K562 (cell line): ENCODE measurements around the gene DEFB116. TPM values are rescaled to one million over a fixed set of nuclear protein-coding genes. Genes with fewer than 3 reads are reported as not detected.

Source experiments
- ATAC-seq: fragments of 200-7000 bp; cut with Tn5 transposase; 3 replicates; pipeline ENCODE4 v1.9.1; 2020; ENCODE audit warnings: moderate library complexity
- BruUV-seq: library from RNA; stranded (reverse); fragments of 400-500 nt; replicated peaks from 2 replicates; lab custom pipeline; 2021; lab: Mats Ljungman, UMichigan
- CTCF ChIA-PET: fragments of 300-600 bp; formaldehyde crosslinking; extraction: SDS; loops from one replicate; lab custom pipeline; 2021; ENCODE audit warnings: low intra/inter-chr PET ratio; lab: Yijun Ruan, JAX
- POLR2A ChIA-PET: fragments of 300-600, 350-650 bp; sonication (Branson Sonifier 250); formaldehyde crosslinking; extraction: SDS; loops from one replicate; lab custom pipeline; 2021; ENCODE audit warnings: antibody characterized with exemption, inconsistent platforms; lab: Yijun Ruan, JAX
- DNase-seq, 4 experiments: peaks; one replicate each; pipeline versions ENCODE4 v3.0.0 to v3.0.0-alpha.2; 2011 to 2018; ENCODE audit warnings: low spot score in 3 of 4, mixed read lengths in 3 of 4; ENCODE audit errors: extremely low read depth in 1 of 4
- FAIRE-seq: peaks from 2 replicates; lab custom pipeline; 2011; peaks lifted over from hg19 to GRCh38; lab: Jason Lieb, UNC
- H2AFZ ChIP-seq: 2 replicates; pipeline ENCODE4 v1.6.0; 2011; ENCODE audit warnings: low read depth, low read length, control low read depth, inconsistent platforms
- H3K27ac ChIP-seq: fragments of 200-600 bp; 3 replicates; pipeline ENCODE4 v1.8.0; 2011; ENCODE audit warnings: low read depth, mild to moderate bottlenecking, control low read depth, inconsistent platforms, low read length, moderate library complexity, mixed read lengths; ENCODE audit errors: extremely low read depth
- H3K27me3 ChIP-seq, 2 experiments: fragments of 300-600 bp in 1 of 2; 2 replicates in 1 of 2; 3 replicates in 1 of 2; pipeline versions ENCODE4 v1.6.0 to v1.8.0; 2011; ENCODE audit warnings: inconsistent platforms in 2 of 2, low read length in 2 of 2, mild to moderate bottlenecking in 1 of 2, mixed read lengths in 1 of 2, moderate library complexity in 1 of 2; ENCODE audit not compliant: control insufficient read depth in 2 of 2, insufficient read depth in 2 of 2
- H3K36me3 ChIP-seq: fragments of 300-600 bp; 3 replicates; pipeline ENCODE4 v1.8.0; 2011; ENCODE audit warnings: mild to moderate bottlenecking, low read length, inconsistent platforms; ENCODE audit not compliant: control insufficient read depth, insufficient read depth
- H3K4me1 ChIP-seq, 2 experiments: fragments of 200-600 bp in 1 of 2; replicated peaks in 1 of 2; 2 replicates in 1 of 2; 3 replicates in 1 of 2; pipeline versions ENCODE4 v1.5.1 to v1.8.0; 2011; ENCODE audit warnings: inconsistent platforms in 2 of 2, low read length in 2 of 2, mild to moderate bottlenecking in 1 of 2, mixed read lengths in 1 of 2, moderate library complexity in 1 of 2; ENCODE audit not compliant: control insufficient read depth in 2 of 2, insufficient read depth in 2 of 2
- H3K4me2 ChIP-seq: 2 replicates; pipeline ENCODE4 v1.6.1; 2011; ENCODE audit warnings: low read length, control low read depth, inconsistent platforms, mixed read lengths; ENCODE audit not compliant: insufficient read depth
- H3K4me3 ChIP-seq: fragments of 200-600 bp; sonication (generic), shearing (Covaris generic); 2 replicates; pipeline ENCODE4 v1.5.1; 2016; ENCODE audit warnings: control low read depth, inconsistent platforms
- H3K79me2 ChIP-seq: fragments of 200-600 bp; 3 replicates; pipeline ENCODE4 v1.8.0; 2011; ENCODE audit warnings: low read length, inconsistent platforms; ENCODE audit not compliant: control insufficient read depth, insufficient read depth
- H3K9ac ChIP-seq, 2 experiments: 2 replicates each; pipeline versions ENCODE4 v1.6.0 to v1.6.1; 2011; ENCODE audit warnings: low read depth in 2 of 2, low read length in 2 of 2, control low read depth in 1 of 2, inconsistent platforms in 1 of 2, mild to moderate bottlenecking in 1 of 2, mixed read lengths in 1 of 2; ENCODE audit not compliant: insufficient read depth in 1 of 2
- H3K9me1 ChIP-seq: one replicate; pipeline ENCODE4 v1.6.0; 2011; ENCODE audit warnings: inconsistent platforms, mild to moderate bottlenecking, low read length, moderate library complexity; ENCODE audit not compliant: control insufficient read depth, insufficient read depth
- H3K9me3 ChIP-seq: replicated peaks from 2 replicates; pipeline ENCODE4 v1.5.1; 2011; ENCODE audit warnings: low read depth, low read length, inconsistent platforms; ENCODE audit not compliant: control insufficient read depth, insufficient read depth
- H4K20me1 ChIP-seq: replicated peaks from 2 replicates; pipeline ENCODE4 v1.6.1; 2011; ENCODE audit warnings: low read length, inconsistent platforms, mixed read lengths; ENCODE audit not compliant: control insufficient read depth, insufficient read depth
- ADNP ChIP-seq: fragments of 200-800 bp; sonication (Bioruptor generic); IDR thresholded peaks from 2 replicates; pipeline ENCODE4 v1.6.1; 2016; ENCODE audit warnings: missing genetic modification characterization, missing compliant biosample characterization
- FOXM1 ChIP-seq, 2 experiments: fragments of 450-650 bp in 1 of 2; sonication (generic) in 1 of 2; formaldehyde crosslinking in 1 of 2; IDR thresholded peaks; 2 replicates each; pipeline versions ENCODE4 v1.6.1 to v1.9.0; 2017 to 2022; ENCODE audit warnings: low read depth in 2 of 2, mild to moderate bottlenecking in 2 of 2, missing genetic modification reagents in 1 of 2, moderate library complexity in 1 of 2
- IRF2 ChIP-seq: sonication (generic); formaldehyde crosslinking; IDR thresholded peaks from 2 replicates; pipeline ENCODE4 v1.8.1; 2022; ENCODE audit warnings: mild to moderate bottlenecking, missing genetic modification reagents
- KDM5B ChIP-seq: fragments of 200-600 bp; sonication (generic); IDR thresholded peaks from 2 replicates; pipeline ENCODE4 v1.6.1; 2012; ENCODE audit warnings: low read depth, mild to moderate bottlenecking, moderate library complexity, low read length, control low read depth, inconsistent platforms; ENCODE audit not compliant: insufficient replicate concordance
- MAZ ChIP-seq, 2 experiments: fragments of 450-650 bp in 1 of 2; sonication (generic) in 1 of 2; formaldehyde crosslinking; IDR thresholded peaks in 1 of 2; conservative IDR thresholded peaks in 1 of 2; 2 replicates each; pipeline versions ENCODE4 v1.4.0 to v1.5.0; 2020; ENCODE audit warnings: mild to moderate bottlenecking in 1 of 2, missing genetic modification reagents in 1 of 2
- NEUROD1 ChIP-seq: fragments of 150-350 bp; IDR thresholded peaks from 2 replicates; pipeline ENCODE4 v1.6.1; 2014; ENCODE audit warnings: borderline replicate concordance, low read length, low read depth; ENCODE audit not compliant: partially characterized antibody
- NFRKB ChIP-seq: fragments of 450-650 bp; IDR thresholded peaks from 2 replicates; pipeline ENCODE4 v1.6.1; 2016; ENCODE audit warnings: low read depth
- NRF1 ChIP-seq, 2 experiments: fragments of 450-650 bp; IDR thresholded peaks in 1 of 2; conservative IDR thresholded peaks in 1 of 2; 2 replicates each; pipeline ENCODE4 v1.6.1; 2014; ENCODE audit warnings: mild to moderate bottlenecking in 2 of 2
- OTX1 ChIP-seq: fragments of 450-650 bp; formaldehyde crosslinking; IDR thresholded peaks from 2 replicates; pipeline ENCODE4 v1.4.0; 2022; ENCODE audit warnings: mild to moderate bottlenecking
- SPI1 ChIP-seq: IDR thresholded peaks from 2 replicates; pipeline ENCODE4 v1.6.1; 2011; ENCODE audit warnings: low read depth, low read length, control low read depth, borderline replicate concordance
- ZNF175 ChIP-seq: fragments of 200-800 bp; sonication (Bioruptor generic); IDR thresholded peaks from 2 replicates; pipeline ENCODE4 v1.6.1; 2016; ENCODE audit warnings: low read depth, mild to moderate bottlenecking, missing genetic modification characterization, missing compliant biosample characterization
- ZNF398 ChIP-seq: fragments of 250-450 bp; sonication (Bioruptor Pico); IDR thresholded peaks from 2 replicates; pipeline ENCODE4 v1.8.0; 2021; ENCODE audit warnings: moderate library complexity, mild to moderate bottlenecking, inconsistent platforms
- ZNF717 ChIP-seq: fragments of 250-450 bp; sonication (Bioruptor Pico); IDR thresholded peaks from 2 replicates; pipeline ENCODE4 v1.5.0; 2021
- WGBS: fragments of 100-300 bp; shearing (Covaris generic); methylation state at CpG from one replicate; pipeline ENCODE4 v1.1.6; 2016; ENCODE audit warnings: low coverage, mixed read lengths; ENCODE audit not compliant: insufficient coverage; ENCODE audit errors: missing lambda C conversion rate; 5-methylcytosine and 5-hydroxymethylcytosine counted together
- in situ Hi-C: fragments of 300-500 bp; cut with MboI; formaldehyde crosslinking; loops from 4 replicates; pipeline ENCODE4 v1.15.0; 2018; ENCODE audit warnings: inconsistent platforms, mixed read lengths
- intact Hi-C: fragments of 100-400 bp; cut with micrococcal nuclease; formaldehyde crosslinking; loops from 2 replicates; pipeline ENCODE4 v1.14.2; 2022
- polyA plus RNA-seq, 8 experiments: library from polyadenylated mRNA; depleted of rRNA in 4 of 8; stranded (reverse) in 5 of 8; unstranded in 3 of 8; fragments of >200 nt; fragmentation: Nextera tagmentation in 2 of 8; fragmentation: Illumina TruSeq in 1 of 8; extraction: Ambion mirVana in 2 of 8; extraction: Trizol in 1 of 8; gene quantifications; 2 replicates each; pipeline versions ENCODE4 v1.2.1 to v1.2.3, GENCODE V29; 2011 to 2014; ENCODE audit warnings: inconsistent platforms in 1 of 8, missing spikeins in 1 of 8
- total RNA-seq, 7 experiments: library from RNA; depleted of rRNA in 6 of 7; stranded (reverse); fragments of >200 nt in 6 of 7; fragmentation: Illumina TruSeq in 2 of 7; extraction: Trizol in 2 of 7; gene quantifications; 2 replicates each; pipeline versions ENCODE4 v1.2.1 to v1.2.3, GENCODE V29; 2011 to 2021; ENCODE audit warnings: low replicate concordance in 1 of 7

The DEFB116 gene
- total and polyA plus RNA-seq, 9 of the 15 experiments (the other 6 are each of a cell fraction or from before 2014, with no cell fraction given) = not detected

GRCh38 chr20:31278178-31278577, 30.2 kb downstream of the DEFB116 start:
- 0% methylated on average over 1 of the region's 1 CpG for WGBS
- H3K9me1 ChIP-seq = no peaks in the 10 kb centered on the region
- no peak overlapping the region for H3K4me2 ChIP-seq
- H3K4me1 ChIP-seq = no peaks in the 10 kb centered on the region
- no peak overlapping the region for H2AFZ ChIP-seq
- no peaks in the 10 kb centered on the region for H4K20me1 ChIP-seq
- ChIA-PET CTCF (no interaction called here), POLR2A (no interaction called here)
- no peak overlapping the region for H3K4me3 ChIP-seq
- DNase-seq (no peak), ATAC-seq (no peak), FAIRE-seq (no peak)
- no peaks in the 10 kb centered on the region for H3K79me2 ChIP-seq
- H3K9me3 ChIP-seq = no peaks in the 10 kb centered on the region
- H3K36me3 ChIP-seq = no peaks in the 10 kb centered on the region
- H3K9ac ChIP-seq = no peak overlapping the region
- BruUV-seq = no TSS peak
- no peaks in the 10 kb centered on the region for H3K27me3 ChIP-seq
- TF ChIP-seq ZNF175 (no peak), SPI1 (no peak), OTX1 (CRISPR knock-in tag) (no peak), ADNP (tag) (no peak), NRF1 (conservative IDR thresholded peaks at IDR 0.05 in 1 of 2, IDR thresholded peaks at IDR 0.05 in 1 of 2) (no peak), KDM5B (no peak), NFRKB (no peak), FOXM1 (IDR thresholded peaks at IDR 0.05; ENCODE audit: low read depth) (no peak), FOXM1 (CRISPR knock-in tag; IDR thresholded peaks at IDR 0.05; ENCODE audit: low read depth) (no peak), IRF2 (CRISPR knock-in tag) (no peak), ZNF717 (CRISPR knock-in tag) (no peak), MAZ (CRISPR knock-in tag; conservative IDR thresholded peaks at IDR 0.05 in 1 of 2, IDR thresholded peaks at IDR 0.05 in 1 of 2) (no peak), ZNF398 (no peak), NEUROD1 (no peak)
- no peak overlapping the region for H3K27ac ChIP-seq
- in situ Hi-C loops (no loop called here), intact Hi-C loops (no loop called here)
